GM21381 (cell line): Measurements from ENCODE around the gene IL6ST.

Source experiments
- ATAC-seq: cut with Tn5 transposase; IDR thresholded peaks from one replicate; pipeline ENCODE4 v1.9.1; 2021; ENCODE audit warnings: mild to moderate bottlenecking, moderate library complexity; ENCODE audit not compliant: unreplicated experiment

The IL6ST gene

GRCh38 chr5:55900068-55900467, 94.7 kb downstream of the IL6ST start:
- ATAC-seq: no peak

GRCh38 chr5:55899344-55899743, 95.4 kb downstream of the IL6ST start:
- no peak for ATAC-seq

- ATAC-seq: no peak
Measured at GRCh38 chr5:55897905-55898304, 96.9 kb downstream of the IL6ST start.

GRCh38 chr5:55897206-55897894, 97.4 kb downstream of the IL6ST start:
- ATAC-seq: no peak

GRCh38 chr5:55896663-55897062, 98.1 kb downstream of the IL6ST start:
- ATAC-seq: no peak

- ATAC-seq: no peak
Measured at GRCh38 chr5:55896238-55896637, 98.5 kb downstream of the IL6ST start.

- no peak for ATAC-seq
Measured at GRCh38 chr5:55895346-55895745, 99.4 kb downstream of the IL6ST start.

- ATAC-seq: no peak
Measured at GRCh38 chr5:55894135-55894534, 100.6 kb downstream of the IL6ST start.

GRCh38 chr5:55892479-55892878, 102.3 kb downstream of the IL6ST start:
- ATAC-seq: no peak

- no peak for ATAC-seq
Measured at GRCh38 chr5:55888205-55888604, 106.6 kb downstream of the IL6ST start.

- ATAC-seq: no peak
Measured at GRCh38 chr5:55885359-55885758, 109.4 kb downstream of the IL6ST start.
